NOMO-1 (cell line): Measurements from ENCODE around the gene TRAF5.

Source experiments
- DNase-seq, 2 experiments: peaks; one replicate each; lab custom pipeline; 2025; ENCODE audit not compliant: unreplicated experiment in 2 of 2; lab: John Stamatoyannopoulos, UW

The TRAF5 gene

DNA sequence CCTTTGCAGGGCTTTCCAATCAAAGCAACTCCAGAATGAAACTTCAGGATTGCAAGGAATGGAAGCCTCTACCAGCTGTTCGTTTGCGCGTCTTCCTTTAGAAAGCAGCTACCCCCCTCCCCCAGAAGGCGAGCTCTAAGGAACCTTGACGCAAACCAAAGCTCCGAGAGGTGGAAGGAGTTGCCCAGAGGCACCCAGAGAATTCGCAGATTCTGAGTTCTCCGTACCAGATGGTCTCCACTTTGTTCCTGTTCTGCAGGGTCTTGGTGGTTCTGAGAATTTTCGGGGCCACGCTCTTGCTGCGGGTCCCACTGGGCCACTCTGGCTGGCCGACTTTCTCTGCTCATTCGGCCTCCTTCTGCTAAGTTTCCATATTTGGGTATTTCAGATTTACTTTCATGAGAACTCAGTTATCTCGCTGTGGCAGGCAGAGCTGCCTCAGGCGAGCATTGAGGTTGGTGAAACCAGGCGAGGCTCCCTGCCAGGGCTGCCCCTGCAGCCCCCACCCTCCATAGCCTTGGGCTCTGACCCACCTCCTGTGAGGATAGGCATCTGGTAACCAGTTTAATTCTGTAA, 801 bp downstream of the TRAF5 start:
- DNase-seq, result no peak

GRCh38 chr1:211328084-211328694, 1.6 kb downstream of the TRAF5 start:
- DNase-seq, result no peak

DNA sequence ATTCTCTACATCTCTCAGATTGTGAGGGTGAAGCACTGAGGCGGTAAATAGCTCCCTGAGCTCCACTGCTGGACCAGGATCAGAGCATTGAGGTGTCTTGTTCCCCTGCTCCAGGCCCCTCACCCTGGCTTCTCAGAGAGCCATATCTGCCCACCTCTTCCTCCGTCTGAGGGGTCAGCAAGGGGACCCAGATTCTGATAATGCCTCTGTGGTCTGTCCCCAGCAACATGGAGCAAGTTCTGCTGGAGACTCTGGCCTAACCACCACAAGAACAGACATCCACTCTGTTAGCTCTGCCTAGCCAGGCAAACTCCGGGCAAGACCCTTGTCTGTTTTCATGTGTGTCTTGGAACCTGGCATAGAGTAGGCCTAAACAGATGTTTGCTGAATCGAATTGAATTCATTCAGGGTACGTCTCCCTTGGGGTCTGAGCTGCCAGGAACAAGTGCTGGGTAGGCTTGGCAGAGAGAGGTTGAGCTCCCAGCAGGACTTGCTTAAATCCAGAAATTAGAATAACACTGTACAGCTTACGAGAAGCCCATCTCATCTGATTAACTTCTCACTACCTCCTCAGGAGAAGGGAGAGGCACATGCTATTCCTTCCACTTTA, 2.3 kb downstream of the TRAF5 start:
- DNase-seq, result no peak

- DNase-seq, result no peak
Observed at GRCh38 chr1:211329764-211330201, 3.1 kb downstream of the TRAF5 start.

GRCh38 chr1:211330282-211330936, 3.8 kb downstream of the TRAF5 start:
- DNase-seq, result no peak

GRCh38 chr1:211331011-211331709, 4.5 kb downstream of the TRAF5 start:
- no peak for DNase-seq

GRCh38 chr1:211332036-211332616, 5.5 kb downstream of the TRAF5 start:
- DNase-seq, result no peak

DNA sequence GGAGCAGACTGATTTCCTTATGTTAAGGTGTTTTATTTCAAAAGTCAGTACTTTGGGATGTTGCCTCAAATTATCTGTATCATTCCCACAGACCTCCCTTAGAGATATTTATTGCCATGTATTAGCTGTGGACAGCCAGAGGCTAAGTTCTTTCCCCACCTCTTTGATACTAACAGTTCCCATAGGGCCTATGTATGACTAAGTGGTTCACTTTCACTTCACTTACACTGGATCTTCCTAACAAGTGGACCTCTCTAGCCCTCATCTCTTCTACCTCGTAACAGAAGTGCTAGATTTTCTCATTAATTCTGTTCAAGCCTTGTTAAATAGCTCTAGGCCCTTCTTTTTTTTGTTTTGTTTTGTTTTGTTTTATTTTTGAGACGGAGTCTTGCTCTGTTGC, 6.2 kb downstream of the TRAF5 start:
- no peak for DNase-seq

GRCh38 chr1:211333906-211334305, 7.3 kb downstream of the TRAF5 start:
- no peak for DNase-seq

DNA sequence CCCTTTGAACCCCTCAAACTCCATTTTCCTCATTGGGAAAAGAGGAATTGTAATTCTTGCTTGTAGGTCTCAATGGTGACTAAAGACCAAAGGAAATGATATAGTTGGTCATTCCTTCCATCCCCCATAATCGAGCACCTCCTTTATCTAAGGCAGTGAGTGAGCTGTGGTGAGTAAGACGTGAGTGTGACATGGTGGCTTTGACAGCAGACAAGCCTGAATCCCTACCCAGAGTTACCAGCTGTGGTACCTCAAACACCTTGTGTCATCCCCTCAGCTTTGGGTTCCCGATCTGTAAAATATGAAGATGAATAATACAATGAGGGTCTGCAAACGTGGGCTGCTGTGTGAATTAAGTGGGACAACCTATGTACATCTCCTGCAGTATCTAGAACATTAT, 8.4 kb downstream of the TRAF5 start:
- no peak for DNase-seq

GRCh38 chr1:211335522-211336157, 9.0 kb downstream of the TRAF5 start:
- no peak for DNase-seq

DNA sequence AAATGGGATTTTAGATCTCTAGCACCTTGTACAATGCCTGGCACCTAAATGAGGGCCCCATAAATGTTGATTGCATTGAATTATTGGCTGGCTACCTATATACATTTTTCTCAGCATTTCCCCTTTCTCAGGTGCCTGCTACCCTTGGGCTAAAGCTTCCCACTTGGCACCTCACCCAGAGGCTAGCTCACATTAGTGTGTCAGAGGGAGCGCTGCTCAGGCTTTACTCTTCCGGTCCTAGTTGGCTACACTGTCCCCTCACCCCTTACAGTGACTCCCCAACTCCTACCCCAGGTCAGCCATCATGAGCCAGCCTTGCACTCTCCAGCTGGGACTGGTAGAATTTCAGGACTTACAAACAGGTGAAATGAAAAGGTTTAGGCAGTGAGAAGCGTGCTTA, 9.5 kb downstream of the TRAF5 start:
- no peak for DNase-seq

GRCh38 chr1:211336775-211337174, 10.1 kb downstream of the TRAF5 start:
- DNase-seq, result no peak

GRCh38 chr1:211337430-211338223, 11.0 kb downstream of the TRAF5 start:
- DNase-seq, result no peak

DNA sequence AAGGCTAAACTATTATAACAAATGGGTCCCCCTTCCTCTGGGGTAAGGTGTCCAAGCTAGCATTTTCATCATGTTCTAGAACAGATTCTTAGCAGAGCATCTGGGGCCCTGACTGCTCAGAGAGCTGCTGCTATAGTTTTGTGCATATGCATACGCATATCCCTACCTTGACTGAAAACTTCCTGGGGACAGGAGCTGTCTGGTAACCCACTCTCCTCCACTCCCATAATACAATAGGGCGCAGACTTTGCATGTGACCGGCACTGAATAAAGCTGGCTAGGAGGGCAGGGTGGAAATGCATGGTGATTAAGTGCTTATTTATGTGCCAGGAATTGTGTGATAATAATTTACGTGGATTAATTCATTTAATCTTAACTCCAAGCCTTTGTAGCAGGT, 11.6 kb downstream of the TRAF5 start:
- DNase-seq, result no peak

DNA sequence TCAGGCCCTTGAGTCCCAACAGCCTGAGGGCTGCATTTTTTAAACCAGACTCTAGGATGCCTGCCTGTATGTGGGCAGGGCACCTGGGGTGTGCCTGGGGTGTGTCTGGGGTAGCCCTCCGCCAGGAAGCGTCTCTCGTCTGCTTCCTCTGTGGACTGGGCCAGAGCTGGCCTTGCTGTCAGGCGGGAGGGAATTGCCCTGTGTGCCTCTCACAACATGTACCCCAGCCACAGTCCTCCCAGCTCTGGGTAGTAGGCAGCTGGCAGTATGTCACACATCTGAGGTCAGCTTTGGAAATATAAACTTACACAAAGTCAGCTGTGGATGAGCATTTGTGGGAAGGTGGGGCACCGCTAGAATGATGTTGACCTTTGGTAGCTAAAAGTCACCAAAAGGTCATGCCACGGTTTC, 13.0 kb downstream of the TRAF5 start:
- DNase-seq, result no peak

DNA sequence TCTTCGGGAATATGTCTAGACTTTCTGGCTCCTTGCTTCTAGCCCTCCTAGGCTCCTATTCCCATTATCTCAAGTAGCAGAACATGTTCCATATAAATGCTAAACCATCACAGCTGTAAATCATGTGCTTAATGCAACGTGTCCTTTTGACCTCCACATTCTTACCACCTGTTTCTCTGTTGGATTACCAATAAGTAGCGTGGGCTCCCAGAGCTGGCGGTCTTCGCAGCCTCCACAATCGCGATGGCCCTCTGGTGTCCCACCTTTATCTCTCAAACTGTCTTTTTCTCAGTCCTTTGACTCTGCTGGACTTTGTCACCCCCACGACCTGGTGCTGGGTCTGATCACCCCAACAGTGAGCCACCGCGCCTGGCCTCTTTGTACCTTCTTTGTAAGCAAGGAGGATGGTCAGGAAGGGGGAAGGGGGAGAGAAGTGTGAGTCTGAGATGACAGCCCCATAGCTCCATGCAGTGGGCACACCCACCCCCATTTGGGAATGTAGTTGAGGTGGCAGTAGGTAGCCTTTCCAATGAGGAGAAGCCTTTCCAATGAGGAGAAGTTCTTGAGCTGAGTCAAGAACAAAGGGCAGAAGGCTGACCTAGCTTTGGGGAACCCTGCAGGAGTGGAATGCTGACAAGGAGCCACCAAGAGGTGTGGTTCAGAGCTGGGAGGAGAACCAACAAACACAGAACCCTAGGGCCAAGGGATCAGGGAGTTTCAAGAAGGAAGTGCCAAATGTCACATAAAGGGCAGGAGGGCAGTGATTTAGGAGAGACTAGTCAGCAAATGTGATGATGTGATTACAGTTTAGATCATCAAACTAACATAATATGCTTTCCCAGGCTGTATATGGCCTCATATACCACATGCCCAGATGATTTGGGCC, 14.2 kb downstream of the TRAF5 start:
- no peak for DNase-seq

DNA sequence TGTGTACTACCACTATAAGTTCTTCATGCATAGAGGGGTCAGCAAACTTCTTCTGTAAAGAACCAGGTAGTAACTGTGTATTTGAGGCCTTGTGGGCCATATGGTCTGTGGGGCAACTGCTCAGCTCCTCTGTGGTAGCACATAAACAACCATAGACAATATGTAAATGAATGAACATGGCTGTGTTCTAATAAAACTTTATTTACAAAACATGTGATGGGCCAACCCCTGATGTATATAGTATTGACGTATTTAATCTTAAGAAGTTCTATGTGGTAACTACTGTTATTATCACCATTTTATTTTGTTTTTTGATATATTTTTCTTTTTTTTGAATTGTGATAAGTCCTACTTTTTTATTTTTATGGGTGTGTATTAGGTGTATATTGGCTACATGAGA, 15.4 kb downstream of the TRAF5 start:
- no peak for DNase-seq

GRCh38 chr1:211343607-211344006, 17.0 kb downstream of the TRAF5 start:
- no peak for DNase-seq
